ENCODE data around the gene EML5.
"Not testable (repeated sequence)": the region's sequence is repeated elsewhere in the genome, so short reads cannot be mapped to it uniquely, and the experiment has no call there.

Gene EML5

GRCh38 chr14:88792473-88793258 is at the start of gene EML5:
Gene EML5 (minus strand): TSS chr14:88792953. CDS start chr14:88792503, 450 bp downstream.
- peak; percentile 47 to 70 for DNase-seq (ENCODE audit: low read depth in 2 of 2)

GRCh38 chr14:88842414-88842813 is 49.7 kb upstream of the EML5 start:
- no peak for DNase-seq (ENCODE audit: low read depth in 2 of 2)

- DNase-seq (ENCODE audit: low read depth in 2 of 2), result no peak
Measured at GRCh38 chr14:88841741-88842140, 49.0 kb upstream of the EML5 start.

GRCh38 chr14:88840926-88841325 is 48.2 kb upstream of the EML5 start:
- DNase-seq (ENCODE audit: low read depth in 2 of 2), result no peak

GRCh38 chr14:88838015-88838414 is 45.3 kb upstream of the EML5 start:
- DNase-seq (ENCODE audit: low read depth in 2 of 2), result no peak

- DNase-seq (ENCODE audit: low read depth in 2 of 2), result no peak
Measured at GRCh38 chr14:88837495-88837894, 44.7 kb upstream of the EML5 start.

- DNase-seq (ENCODE audit: low read depth in 2 of 2), result no peak
Measured at GRCh38 chr14:88835661-88836060, 42.9 kb upstream of the EML5 start.

GRCh38 chr14:88834883-88835431 is 42.2 kb upstream of the EML5 start:
- DNase-seq (ENCODE audit: low read depth in 2 of 2), result no peak

- DNase-seq (ENCODE audit: low read depth in 2 of 2), result no peak
Measured at GRCh38 chr14:88831284-88831683, 38.5 kb upstream of the EML5 start.

- no peak for DNase-seq (ENCODE audit: low read depth in 2 of 2)
Measured at GRCh38 chr14:88829685-88830302, 37.0 kb upstream of the EML5 start.

GRCh38 chr14:88829188-88829587 is 36.4 kb upstream of the EML5 start:
- DNase-seq (ENCODE audit: low read depth in 2 of 2), result no peak

GRCh38 chr14:88825503-88825902 is 32.8 kb upstream of the EML5 start:
- no peak for DNase-seq (ENCODE audit: low read depth in 2 of 2)

GRCh38 chr14:88825078-88825458 is 32.3 kb upstream of the EML5 start:
- no peak for DNase-seq (ENCODE audit: low read depth in 2 of 2)

- DNase-seq (ENCODE audit: low read depth in 2 of 2), result peak; percentile 54 to 55
Measured at GRCh38 chr14:88824314-88825077, 31.7 kb upstream of the EML5 start, which contains the start of gene TTC8. Gene TTC8 (plus strand): TSS chr14:88824651. CDS start chr14:88824708, 57 bp downstream.

GRCh38 chr14:88823968-88824313 is 31.2 kb upstream of the EML5 start:
- DNase-seq (ENCODE audit: low read depth in 2 of 2), result no peak

GRCh38 chr14:88821888-88822287 is 29.1 kb upstream of the EML5 start:
- no peak for DNase-seq (ENCODE audit: low read depth in 2 of 2)

- DNase-seq (ENCODE audit: low read depth in 2 of 2), result no peak
Measured at GRCh38 chr14:88821378-88821777, 28.6 kb upstream of the EML5 start.

- DNase-seq (ENCODE audit: low read depth in 2 of 2), result not testable (repeated sequence)
Measured at GRCh38 chr14:88819674-88820073, 26.9 kb upstream of the EML5 start.

- DNase-seq (ENCODE audit: low read depth in 2 of 2), result no peak
Measured at GRCh38 chr14:88818018-88818417, 25.3 kb upstream of the EML5 start.

GRCh38 chr14:88815980-88816379 is 23.2 kb upstream of the EML5 start:
- no peak for DNase-seq (ENCODE audit: low read depth in 2 of 2)

GRCh38 chr14:88808359-88808758 is 15.6 kb upstream of the EML5 start:
- DNase-seq (ENCODE audit: low read depth in 2 of 2), result no peak

GRCh38 chr14:88804477-88804876 is 11.7 kb upstream of the EML5 start:
- DNase-seq (ENCODE audit: low read depth in 2 of 2), result no peak
